ENCODE results near the gene NAA10.

NAA10 gene

GRCh38 chrX:153966841-153967535 is 32.2 kb upstream of the NAA10 start:
- peak; percentile 48 for DNase-seq

GRCh38 chrX:153966283-153966688 is 31.4 kb upstream of the NAA10 start:
- no peak for DNase-seq

- no peak for DNase-seq
These were observed 30.6 kb upstream of the NAA10 start for GRCh38 chrX:153965406-153965805.

GRCh38 chrX:153964105-153964504 is 29.3 kb upstream of the NAA10 start:
- DNase-seq: no peak

- no peak for DNase-seq
These were observed 28.7 kb upstream of the NAA10 start for GRCh38 chrX:153963546-153963945.

GRCh38 chrX:153961292-153961691 is 26.5 kb upstream of the NAA10 start:
- no peak for DNase-seq

GRCh38 chrX:153960786-153961185 is 25.9 kb upstream of the NAA10 start:
- DNase-seq: no peak

GRCh38 chrX:153960077-153960476 is 25.2 kb upstream of the NAA10 start:
- DNase-seq: no peak

GRCh38 chrX:153959649-153960048 is 24.8 kb upstream of the NAA10 start:
- no peak for DNase-seq

- DNase-seq: no peak
These were observed 23.8 kb upstream of the NAA10 start for GRCh38 chrX:153958605-153959004.

GRCh38 chrX:153957224-153957623 is 22.4 kb upstream of the NAA10 start:
- DNase-seq: no peak

GRCh38 chrX:153956044-153956907 is 21.4 kb upstream of the NAA10 start:
- DNase-seq: no peak

GRCh38 chrX:153955228-153955732 is 20.4 kb upstream of the NAA10 start:
- DNase-seq: no peak

GRCh38 chrX:153954558-153955227 is 19.9 kb upstream of the NAA10 start:
- no peak for DNase-seq

- DNase-seq: no peak
These were observed 19.2 kb upstream of the NAA10 start for GRCh38 chrX:153953892-153954557.

GRCh38 chrX:153953342-153953830 is 18.5 kb upstream of the NAA10 start:
- peak; percentile 77 for DNase-seq

GRCh38 chrX:153952373-153953026 is 17.7 kb upstream of the NAA10 start:
- DNase-seq: no peak

GRCh38 chrX:153951683-153952372 is 17.0 kb upstream of the NAA10 start:
- no peak for DNase-seq

GRCh38 chrX:153950127-153950526 is 15.3 kb upstream of the NAA10 start:
- DNase-seq: no peak

GRCh38 chrX:153948847-153949805 is 14.3 kb upstream of the NAA10 start:
- DNase-seq: no peak
